Prostate gland (tissue), 2 donors: Measurements from ENCODE around the gene SKIDA1.

Experiments
- CTCF ChIP-seq, 4 experiments: fragments of 200-600 bp in 2 of 4; fragments of 450-650 bp in 2 of 4; sonication (generic) in 2 of 4; IDR thresholded peaks; 1 replicate in 3 of 4; 2 replicates in 1 of 4; pipeline ENCODE4 v1.5.1; 2016 to 2019; ENCODE audit warnings: antibody characterized with exemption in 4 of 4, mild to moderate bottlenecking in 2 of 4, moderate library complexity in 2 of 4
- POLR2AphosphoS5 ChIP-seq: sonication (generic); formaldehyde crosslinking; IDR thresholded peaks from one replicate; pipeline ENCODE4 v1.6.1; 2017; ENCODE audit warnings: antibody characterized with exemption

GRCh38 chr10:21523557-21524008 is 1.9 kb downstream of the SKIDA1 start:
- no peak for TF ChIP-seq POLR2AphosphoS5
- no peak for TF ChIP-seq CTCF (IDR thresholded peaks at IDR 0.05)
